Measurements from ENCODE around the gene CPSF3.

DNA sequence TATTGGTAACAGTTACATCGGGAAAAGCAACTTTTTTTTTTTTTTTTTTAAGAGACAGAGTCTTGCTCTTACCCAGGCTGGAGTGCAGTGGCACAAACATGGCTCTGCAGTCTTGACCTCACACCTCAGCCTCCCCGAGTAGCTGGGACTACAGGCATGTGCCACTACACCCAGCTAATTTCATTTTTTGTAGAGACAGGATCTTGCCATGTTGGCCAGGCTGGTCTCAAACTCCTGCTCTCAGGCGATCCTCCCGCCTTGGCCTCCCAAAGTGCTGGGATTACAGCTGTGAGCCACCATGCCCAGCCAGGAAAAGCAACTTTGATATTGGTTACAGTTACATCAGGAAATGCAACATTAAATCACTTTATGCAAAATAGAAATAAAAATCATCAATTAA is 4.7 kb upstream of the CPSF3 start:
- TF ChIP-seq TARDBP (IDR thresholded peaks at IDR 0.05) (no peak), ARNT (IDR thresholded peaks at IDR 0.05) (no peak), FOXA1 (IDR thresholded peaks at IDR 0.05) (no peak), FOXM1 (IDR thresholded peaks at IDR 0.05; ENCODE audit: borderline replicate concordance) (no peak), LEF1 (IDR thresholded peaks at IDR 0.05; ENCODE audit: borderline replicate concordance) (no peak)

Measured in HEK293T (cell line).